Measurements from ENCODE around the gene BMERB1. TPM values are rescaled to one million over a fixed set of nuclear protein-coding genes. Genes with fewer than 3 reads are reported as not detected.
A peak's percentile ranks its signal among the peaks of the same experiment; 100 is the strongest.

The BMERB1 gene
- total and polyA plus RNA-seq, 9 of the 15 experiments (the other 6 are each of a cell fraction or from before 2014, with no cell fraction given) = 0.29 to 2.9 (median 0.94) TPM

- no peak for TF ChIP-seq ZSCAN32 (CRISPR knock-in tag; IDR thresholded peaks at IDR 0.05)
- TF ChIP-seq GATAD2A (IDR thresholded peaks at IDR 0.05) = no peak
- TF ChIP-seq, protein P1, sequence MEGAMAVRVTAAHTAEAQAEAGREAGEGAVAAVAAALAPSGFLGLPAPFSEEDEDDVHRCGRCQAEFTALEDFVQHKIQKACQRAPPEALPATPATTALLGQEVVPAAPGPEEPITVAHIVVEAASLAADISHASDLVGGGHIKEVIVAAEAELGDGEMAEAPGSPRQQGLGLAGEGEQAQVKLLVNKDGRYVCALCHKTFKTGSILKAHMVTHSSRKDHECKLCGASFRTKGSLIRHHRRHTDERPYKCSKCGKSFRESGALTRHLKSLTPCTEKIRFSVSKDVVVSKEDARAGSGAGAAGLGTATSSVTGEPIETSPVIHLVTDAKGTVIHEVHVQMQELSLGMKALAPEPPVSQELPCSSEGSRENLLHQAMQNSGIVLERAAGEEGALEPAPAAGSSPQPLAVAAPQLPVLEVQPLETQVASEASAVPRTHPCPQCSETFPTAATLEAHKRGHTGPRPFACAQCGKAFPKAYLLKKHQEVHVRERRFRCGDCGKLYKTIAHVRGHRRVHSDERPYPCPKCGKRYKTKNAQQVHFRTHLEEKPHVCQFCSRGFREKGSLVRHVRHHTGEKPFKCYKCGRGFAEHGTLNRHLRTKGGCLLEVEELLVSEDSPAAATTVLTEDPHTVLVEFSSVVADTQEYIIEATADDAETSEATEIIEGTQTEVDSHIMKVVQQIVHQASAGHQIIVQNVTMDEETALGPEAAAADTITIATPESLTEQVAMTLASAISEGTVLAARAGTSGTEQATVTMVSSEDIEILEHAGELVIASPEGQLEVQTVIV (CRISPR knock-in tag; IDR thresholded peaks at IDR 0.05; ENCODE audit: borderline replicate concordance) = no peak
Measured at GRCh38 chr16:15444264-15444663, 9.9 kb downstream of the BMERB1 start (continued).

GRCh38 chr16:15445450-15445849 is 11.1 kb downstream of the BMERB1 start:
- Histone ChIP-seq H2AFZ (ENCODE audit: low read depth, low read length) (no peak overlapping the region), H3K9ac (ENCODE audit: insufficient read depth in 1 of 2, low read depth in 2 of 2, low read length in 2 of 2) (no peak overlapping the region), H3K4me1 (replicated peaks in 1 of 2; ENCODE audit: control insufficient read depth in 2 of 2, insufficient read depth in 2 of 2, low read length in 2 of 2) (no peaks in the 10 kb centered on the region), H3K27ac (ENCODE audit: extremely low read depth, low read depth, low read length) (no peak overlapping the region), H3K4me2 (ENCODE audit: insufficient read depth, low read length) (no peak overlapping the region), H4K20me1 (replicated peaks; ENCODE audit: control insufficient read depth, insufficient read depth, low read length) (no peaks in the 10 kb centered on the region), H3K9me1 (ENCODE audit: control insufficient read depth, insufficient read depth, low read length) (no peaks in the 10 kb centered on the region), H3K79me2 (ENCODE audit: control insufficient read depth, insufficient read depth, low read length) (no peaks in the 10 kb centered on the region), H3K4me3 (no peak overlapping the region), H3K36me3 (ENCODE audit: control insufficient read depth, insufficient read depth, low read length) (no peaks in the 10 kb centered on the region), H3K27me3 (ENCODE audit: control insufficient read depth in 2 of 2, insufficient read depth in 2 of 2, low read length in 2 of 2) (peaks cover 0 to 2% of the 10 kb centered on the region in 2 experiments; a peak in 1 of 5 replicates), H3K9me3 (replicated peaks; ENCODE audit: control insufficient read depth, insufficient read depth, low read depth, low read length) (peaks cover 3% of the 10 kb centered on the region; the same call in 1 of the 2 replicates)
- DNase-seq (ENCODE audit: extremely low read depth in 1 of 4, low spot score in 3 of 4) (no peak), ATAC-seq (no peak), FAIRE-seq (no peak)
- intact Hi-C loops (cut with micrococcal nuclease) (no loop called here), in situ Hi-C loops (cut with MboI) (no loop called here)
- TF ChIP-seq IRF2 (CRISPR knock-in tag; IDR thresholded peaks at IDR 0.05) = no peak
- TF ChIP-seq NCOR1 (IDR thresholded peaks at IDR 0.05) = no peak
- TF ChIP-seq ZNF184 (CRISPR knock-in tag; IDR thresholded peaks at IDR 0.05) = peak; percentile 94
- no TSS peak for BruUV-seq (replicated peaks)
- ChIA-PET CTCF (ENCODE audit: low intra/inter-chr PET ratio) (no interaction called here), POLR2A (interaction anchor here (0.5 to 0.6 kb wide), 2 partner anchors 19 to 247 kb away, joined by 3 read pairs; no protein-coding TSS in a partner anchor)
- 0% methylated on average over 1 of the region's 1 CpG for WGBS (ENCODE audit: insufficient coverage, low coverage, missing lambda C conversion rate)

All from K562 (cell line).